Measurements from ENCODE around the gene TAB2.

DNA sequence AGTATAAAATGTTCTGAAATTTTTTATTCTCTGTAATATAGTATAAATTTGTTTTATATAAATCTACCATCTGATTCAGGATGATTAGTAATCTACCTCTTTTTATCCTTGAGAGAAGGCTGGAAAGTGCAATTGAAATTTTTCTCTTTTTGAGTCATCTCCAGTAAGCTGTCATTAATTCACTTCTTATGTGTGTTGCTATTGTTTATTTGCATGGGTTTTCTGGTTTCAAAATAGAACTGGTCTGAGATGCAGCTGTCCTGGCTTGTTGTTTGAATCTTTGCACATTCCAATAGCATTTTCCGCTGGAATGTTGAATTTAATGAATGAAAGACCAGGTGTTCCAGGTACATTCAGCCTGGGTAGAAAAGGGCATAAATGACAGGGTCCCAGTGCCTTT, 24.3 kb upstream of the TAB2 start:
- no peak for TF ChIP-seq CTCF (IDR thresholded peaks at IDR 0.05 in 4 of 5, conservative IDR thresholded peaks at IDR 0.05 in 1 of 5)
- TF ChIP-seq POLR2A (IDR thresholded peaks at IDR 0.05), result no peak
